Epidermal melanocyte (primary cell): ENCODE data around the gene ZNF774.
"Not testable (repeated sequence)": the region's sequence is repeated elsewhere in the genome, so short reads cannot be mapped to it uniquely, and the experiment has no call there.

Experiments
- DNase-seq: peaks from one replicate; pipeline ENCODE4 v3.0.0; 2011; ENCODE audit warnings: low spot score; ENCODE audit not compliant: insufficient read length

Gene ZNF774

DNA sequence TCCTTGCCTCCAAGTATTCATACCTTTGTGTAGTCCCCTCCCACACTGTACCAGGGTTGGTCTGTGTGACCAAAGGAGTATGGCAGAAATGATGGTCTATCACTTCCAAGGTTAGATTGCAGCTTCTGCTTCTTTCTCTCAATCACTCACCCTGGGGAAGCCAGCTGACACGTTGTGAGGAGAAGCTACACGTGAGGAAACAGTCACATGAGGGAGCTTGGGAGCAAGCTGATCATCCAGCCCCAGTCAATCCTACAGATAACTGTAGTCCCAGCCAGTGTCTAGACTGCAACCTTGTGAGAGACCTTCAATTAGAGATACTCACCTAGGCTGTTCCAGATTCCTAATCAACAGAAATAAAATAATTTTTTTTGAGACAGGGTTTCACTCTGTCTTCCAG, 6.2 kb upstream of the ZNF774 start:
- no peak for DNase-seq

GRCh38 chr15:90347431-90348065, 4.5 kb upstream of the ZNF774 start:
- DNase-seq, result not testable (repeated sequence)

GRCh38 chr15:90348456-90348855, 3.6 kb upstream of the ZNF774 start:
- no peak for DNase-seq

- DNase-seq, result no peak
These were observed 3.0 kb upstream of the ZNF774 start for GRCh38 chr15:90349072-90349471.

- DNase-seq, result no peak
These were observed 2.3 kb upstream of the ZNF774 start for GRCh38 chr15:90349821-90350220.

- no peak for DNase-seq
These were observed 491 bp upstream of the ZNF774 start for GRCh38 chr15:90351479-90352106.

- DNase-seq, result no peak
These were observed 2.9 kb downstream of the ZNF774 start for GRCh38 chr15:90354986-90355385.

DNA sequence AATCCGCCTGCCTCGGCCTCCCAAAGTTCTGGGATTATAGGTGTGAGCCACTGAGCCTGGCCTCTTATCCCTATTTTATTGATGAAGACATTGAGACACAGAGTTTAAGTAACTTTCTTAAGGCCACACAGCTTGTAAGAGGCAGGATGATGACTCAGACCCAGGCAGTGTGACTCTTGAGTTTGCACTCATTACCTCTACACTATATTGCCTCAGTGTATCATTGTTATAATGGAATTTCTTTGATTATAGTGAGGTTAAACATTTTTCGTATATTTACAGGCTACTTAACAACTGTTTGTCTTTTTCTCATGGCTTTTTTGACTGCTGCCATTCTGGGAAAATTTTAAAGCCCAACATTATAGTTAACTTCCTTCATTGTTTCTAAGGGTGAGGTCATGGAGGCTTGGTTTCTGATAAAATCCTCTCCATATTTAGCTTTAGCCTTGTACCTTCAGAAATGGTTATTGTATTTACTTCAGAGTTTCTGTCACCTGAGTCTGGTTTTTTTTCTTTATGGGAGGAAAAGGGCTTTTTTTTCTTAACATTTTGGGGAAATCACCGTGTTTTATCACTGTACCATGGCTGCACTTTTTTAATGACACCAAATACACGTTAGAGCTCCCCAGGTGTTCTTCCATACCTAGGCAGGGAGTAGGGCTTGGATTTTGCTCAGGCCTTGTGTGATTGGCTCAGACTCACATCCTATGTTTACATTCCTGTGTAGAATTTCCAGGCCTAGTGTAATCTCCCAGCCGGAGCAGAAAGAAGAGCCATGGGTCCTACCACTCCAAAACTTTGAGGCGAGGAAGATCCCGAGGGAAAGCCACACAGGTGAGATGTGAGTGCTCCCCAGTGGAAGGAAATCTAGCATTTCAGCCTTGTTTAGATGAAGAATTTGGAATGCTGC, 6.3 kb downstream of the ZNF774 start:
- no peak for DNase-seq

DNA sequence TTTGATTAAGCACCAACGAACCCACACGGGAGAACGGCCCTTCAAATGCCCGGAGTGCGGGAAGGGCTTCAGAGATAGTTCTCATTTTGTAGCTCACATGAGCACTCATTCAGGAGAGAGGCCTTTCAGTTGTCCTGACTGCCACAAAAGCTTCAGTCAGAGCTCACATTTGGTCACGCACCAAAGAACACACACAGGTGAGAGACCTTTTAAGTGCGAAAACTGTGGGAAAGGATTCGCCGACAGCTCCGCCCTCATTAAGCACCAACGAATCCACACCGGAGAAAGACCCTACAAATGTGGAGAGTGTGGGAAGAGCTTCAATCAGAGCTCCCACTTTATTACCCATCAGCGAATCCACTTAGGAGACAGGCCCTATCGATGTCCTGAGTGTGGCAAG, 8.7 kb downstream of the ZNF774 start:
- no peak for DNase-seq

- peak; percentile 28 for DNase-seq
These were observed 10.8 kb downstream of the ZNF774 start for GRCh38 chr15:90362936-90363212.

DNA sequence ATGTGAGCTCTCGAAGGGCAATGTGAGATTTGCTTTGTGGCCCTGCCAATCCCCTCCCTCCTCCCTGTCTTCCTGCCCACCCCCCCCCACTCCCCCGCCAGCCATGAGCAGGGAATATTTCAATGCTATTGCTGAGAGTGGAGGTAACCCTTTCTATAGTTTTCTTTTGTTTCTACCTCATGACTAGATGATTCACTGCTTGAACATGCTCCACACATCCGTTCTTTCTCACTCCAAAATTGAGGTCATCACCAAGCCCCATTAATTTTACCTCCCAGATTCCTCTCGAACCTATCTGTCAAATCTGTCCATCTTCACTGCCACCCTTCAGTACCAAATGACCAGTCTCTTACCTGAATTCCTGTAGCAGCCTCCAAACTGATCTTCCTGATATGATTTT, 12.2 kb downstream of the ZNF774 start:
- no peak for DNase-seq

- DNase-seq, result no peak
These were observed 13.5 kb downstream of the ZNF774 start for GRCh38 chr15:90365414-90366055.

DNA sequence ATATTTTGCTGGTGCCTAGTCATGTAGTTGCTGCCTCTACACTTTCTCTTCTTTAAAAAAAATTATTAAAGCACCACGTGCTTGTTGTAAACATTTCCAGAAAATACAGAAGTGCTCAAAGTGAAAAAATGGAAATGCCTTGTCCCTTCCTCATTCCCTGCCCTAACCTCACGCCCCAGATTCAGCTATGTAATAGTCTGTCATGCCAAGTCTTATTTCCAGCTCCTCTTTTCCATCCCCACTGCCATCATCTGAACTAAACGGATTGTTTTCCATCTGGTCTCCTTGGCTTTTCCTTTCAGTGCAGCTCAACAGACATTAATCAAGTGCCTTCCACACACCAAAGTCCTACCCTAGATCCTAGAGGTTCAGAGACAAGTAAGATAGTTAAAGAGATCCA, 15.5 kb downstream of the ZNF774 start:
- no peak for DNase-seq

- DNase-seq, result no peak
These were observed 23.0 kb downstream of the ZNF774 start for GRCh38 chr15:90375071-90375470.

DNA sequence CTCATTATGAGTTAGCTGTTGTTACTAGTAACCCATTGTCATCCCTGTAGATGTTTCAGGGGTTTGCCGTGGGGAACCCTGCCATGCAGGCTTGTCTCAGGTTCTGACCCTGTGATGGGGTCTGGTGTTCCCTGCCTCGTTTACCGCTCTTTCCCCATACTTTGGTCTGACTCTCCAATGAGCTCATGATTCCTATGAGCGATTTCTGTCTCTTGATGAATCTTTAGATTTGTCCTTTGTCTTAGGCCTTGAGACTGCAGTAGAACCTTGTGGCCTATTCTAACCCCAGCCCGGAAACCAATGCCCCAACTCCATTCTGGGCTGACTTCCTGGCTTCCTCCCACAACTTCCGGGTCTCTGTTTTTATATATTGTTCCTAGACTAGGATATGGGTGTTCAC, 24.7 kb downstream of the ZNF774 start:
- no peak for DNase-seq

DNA sequence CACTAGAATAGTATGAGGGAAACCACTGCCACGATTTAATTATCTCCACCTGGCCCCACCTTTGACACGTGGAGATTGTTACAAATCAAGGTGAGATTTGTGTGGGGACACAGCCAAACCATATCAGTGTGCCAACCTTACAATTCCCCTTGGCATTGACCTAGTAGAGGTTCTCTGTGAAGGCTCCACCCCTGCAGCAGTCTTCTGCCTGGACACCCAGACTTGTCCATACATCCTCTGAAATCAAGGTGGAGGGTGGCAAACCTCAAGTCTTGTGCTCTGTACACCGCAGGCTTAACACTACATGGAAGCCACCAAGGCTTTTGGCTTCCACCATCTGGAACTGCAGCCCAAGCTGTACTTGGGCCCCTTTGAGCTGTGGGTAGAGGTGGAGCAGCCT, 27.2 kb downstream of the ZNF774 start:
- no peak for DNase-seq

DNA sequence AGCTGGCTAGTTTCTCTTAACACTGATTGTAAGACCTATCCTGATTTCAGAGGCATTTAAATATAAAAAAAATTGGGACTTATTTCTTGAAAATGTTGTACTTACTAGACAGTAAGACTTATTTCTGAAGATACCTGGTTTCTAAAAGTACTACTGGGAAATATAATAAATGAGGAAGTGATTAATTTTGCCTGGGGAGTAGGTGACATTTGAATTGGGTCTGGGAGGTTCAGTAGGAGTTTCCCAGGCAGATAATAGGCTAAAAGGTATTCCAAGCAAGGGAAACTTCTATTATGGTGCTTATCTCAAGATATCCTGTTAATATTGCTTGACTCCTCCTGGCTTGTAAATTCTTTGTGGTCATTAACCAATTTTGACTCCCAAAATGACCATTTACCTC, 29.4 kb downstream of the ZNF774 start:
- no peak for DNase-seq

DNA sequence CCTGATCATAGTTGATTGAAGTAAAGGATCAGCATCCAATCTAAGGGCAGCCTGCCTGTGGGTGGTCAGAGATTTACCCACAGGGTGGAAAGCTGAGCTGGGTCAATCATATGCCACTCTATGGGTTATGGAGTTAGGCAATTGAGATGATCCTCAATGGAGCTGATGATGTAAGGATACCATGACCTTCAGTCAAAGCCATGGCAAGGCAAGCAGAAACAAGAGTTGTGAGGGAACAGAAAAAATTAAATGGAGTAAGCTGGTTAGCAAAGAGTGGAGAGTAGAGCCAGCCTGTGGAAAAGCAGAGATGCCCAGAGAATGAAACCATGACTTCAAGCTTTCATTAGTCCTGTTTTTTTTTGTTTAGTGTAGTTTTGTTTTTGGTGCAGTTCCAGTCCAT, 30.2 kb downstream of the ZNF774 start:
- no peak for DNase-seq

GRCh38 chr15:90386221-90386620, 34.1 kb downstream of the ZNF774 start:
- no peak for DNase-seq

GRCh38 chr15:90387534-90388461, 35.7 kb downstream of the ZNF774 start, which contains the start of gene IQGAP1:
TSS of gene IQGAP1 (plus strand) at chr15:90388242. CDS start at chr15:90388342, 100 bp downstream.
- peak; percentile 88 for DNase-seq
